WTC11 (cell line): Measurements from ENCODE around the gene LRRC49.

Source experiments
- CTCF ChIP-seq: fragments of 200-600 bp; IDR thresholded peaks from 2 replicates; pipeline ENCODE4 v1.8.0; 2022; ENCODE audit warnings: antibody characterized with exemption
- TF ChIP-seq, protein P1 (sequence below): sonication (generic); formaldehyde crosslinking; IDR thresholded peaks from 2 replicates; pipeline ENCODE4 v1.8.1; 2022; ENCODE audit warnings: low read depth, mild to moderate bottlenecking, moderate library complexity, missing genetic modification reagents, borderline replicate concordance

DNA sequence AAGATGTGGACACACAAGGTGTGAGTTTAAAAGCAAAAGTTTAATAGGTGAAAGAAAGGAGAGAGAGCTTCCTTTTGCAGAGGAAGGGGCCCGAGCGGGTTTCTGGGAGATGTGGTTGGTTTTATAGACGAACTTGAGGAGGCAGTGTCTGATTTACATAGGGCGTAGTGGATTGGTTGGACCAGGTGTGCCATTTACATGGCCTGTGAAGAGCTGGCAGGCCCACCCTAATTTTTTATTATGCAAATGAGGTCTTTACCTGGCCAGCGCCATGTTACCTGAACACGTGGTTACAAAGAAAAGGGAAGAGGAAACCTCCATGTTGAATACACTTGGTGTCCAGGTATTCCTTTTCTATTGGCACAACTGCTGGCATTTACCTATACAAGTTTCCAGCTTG is 179.8 kb downstream of the LRRC49 start:
- TF ChIP-seq, protein P1, sequence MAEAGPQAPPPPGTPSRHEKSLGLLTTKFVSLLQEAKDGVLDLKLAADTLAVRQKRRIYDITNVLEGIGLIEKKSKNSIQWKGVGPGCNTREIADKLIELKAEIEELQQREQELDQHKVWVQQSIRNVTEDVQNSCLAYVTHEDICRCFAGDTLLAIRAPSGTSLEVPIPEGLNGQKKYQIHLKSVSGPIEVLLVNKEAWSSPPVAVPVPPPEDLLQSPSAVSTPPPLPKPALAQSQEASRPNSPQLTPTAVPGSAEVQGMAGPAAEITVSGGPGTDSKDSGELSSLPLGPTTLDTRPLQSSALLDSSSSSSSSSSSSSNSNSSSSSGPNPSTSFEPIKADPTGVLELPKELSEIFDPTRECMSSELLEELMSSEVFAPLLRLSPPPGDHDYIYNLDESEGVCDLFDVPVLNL (CRISPR knock-in tag) = no peak
- no peak for TF ChIP-seq CTCF
